Nephron progenitor cell (in vitro differentiated cells): ENCODE results near the gene DCTN1.

Experiments
- DNase-seq: peaks from one replicate; pipeline ENCODE4 v3.0.0; 2021
- H3K27ac Mint-ChIP-seq: 2 replicates; pipeline ENCODE4 v1.8.0; 2021; ENCODE audit warnings: mild to moderate bottlenecking, moderate library complexity, mixed read lengths
- H3K27me3 Mint-ChIP-seq: 2 replicates; pipeline ENCODE4 v1.8.0; 2021; ENCODE audit warnings: mild to moderate bottlenecking, low read depth, mixed read lengths; ENCODE audit not compliant: poor library complexity
- H3K36me3 Mint-ChIP-seq: 2 replicates; pipeline ENCODE4 v1.8.0; 2021; ENCODE audit warnings: low read depth, mixed read lengths
- H3K4me1 Mint-ChIP-seq: 2 replicates; pipeline ENCODE4 v1.8.0; 2021; ENCODE audit warnings: mixed read lengths
- H3K4me3 Mint-ChIP-seq: 2 replicates; pipeline ENCODE4 v1.8.0; 2021; ENCODE audit warnings: mild to moderate bottlenecking, moderate library complexity, mixed read lengths
- H3K9me3 Mint-ChIP-seq: 2 replicates; pipeline ENCODE4 v1.8.0; 2021; ENCODE audit warnings: mild to moderate bottlenecking, moderate library complexity, mixed read lengths
- CTCF ChIP-seq: fragments of 200-600 bp; sonication (generic); IDR thresholded peaks from 2 replicates; pipeline ENCODE4 v1.5.0; 2021; ENCODE audit warnings: antibody characterized with exemption

The DCTN1 gene

DNA sequence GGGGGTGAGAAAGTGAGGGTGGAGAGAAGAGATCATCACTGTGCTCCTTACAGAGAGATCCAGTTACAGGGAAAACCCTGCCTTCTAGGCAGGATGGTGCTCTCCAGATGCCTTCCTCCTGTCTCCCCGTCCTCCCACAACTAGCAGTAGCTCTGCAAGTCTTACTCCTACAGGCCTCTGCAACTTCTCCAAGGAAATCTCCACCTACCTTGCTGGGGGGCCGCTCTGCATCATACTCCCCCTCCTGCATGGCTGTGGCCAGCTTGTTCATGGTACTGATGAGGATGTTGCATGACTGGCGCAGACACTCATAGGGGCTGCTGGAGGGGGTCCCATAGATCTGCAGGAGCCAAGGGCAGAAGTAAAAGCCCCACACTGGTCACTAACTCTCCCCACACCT, 14.1 kb downstream of the DCTN1 start:
- Mint-ChIP-seq H3K9me3 (no peaks in the 10 kb centered on the region), H3K36me3 (peaks cover 85% of the 10 kb centered on the region), H3K27me3 (no peaks in the 10 kb centered on the region), H3K4me1 (peaks cover 21% of the 10 kb centered on the region), H3K4me3 (no peak overlapping the region), H3K27ac (peak overlapping the region; percentile 87)
- TF ChIP-seq CTCF, result no peak
- no peak for DNase-seq

GRCh38 chr2:74364533-74365505, 15.3 kb downstream of the DCTN1 start:
- Mint-ChIP-seq H3K36me3 (peaks cover 77% of the 10 kb centered on the region), H3K27ac (peak overlapping the region; percentile 73), H3K4me1 (peaks cover 21% of the 10 kb centered on the region), H3K9me3 (no peaks in the 10 kb centered on the region), H3K27me3 (no peaks in the 10 kb centered on the region), H3K4me3 (no peak overlapping the region)
- no peak for TF ChIP-seq CTCF
- DNase-seq, result no peak

DNA sequence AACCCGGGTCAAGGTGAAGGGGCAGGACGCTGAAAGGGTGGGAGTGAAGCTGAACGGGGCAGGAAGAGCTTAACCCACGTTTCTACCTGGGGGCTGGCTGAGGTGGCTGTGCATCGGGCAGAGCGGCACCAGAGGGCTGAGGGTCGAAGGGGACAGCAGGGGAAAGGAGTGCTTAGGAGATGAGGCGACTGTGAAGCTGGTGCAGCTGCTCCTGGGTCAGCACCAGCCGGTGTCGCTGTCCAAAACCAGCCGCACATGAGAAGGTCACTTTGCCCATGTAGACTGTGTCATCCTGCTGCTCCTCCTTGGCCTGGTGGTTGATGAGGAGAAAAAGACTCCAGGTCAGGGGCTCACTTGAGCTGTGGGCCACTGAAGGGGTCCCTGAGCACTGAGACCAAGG, 18.8 kb downstream of the DCTN1 start:
- Mint-ChIP-seq H3K4me1 (peaks cover 21% of the 10 kb centered on the region), H3K4me3 (no peak overlapping the region), H3K36me3 (peaks cover 68% of the 10 kb centered on the region), H3K9me3 (no peaks in the 10 kb centered on the region), H3K27ac (no peak overlapping the region), H3K27me3 (no peaks in the 10 kb centered on the region)
- DNase-seq, result no peak
- no peak for TF ChIP-seq CTCF

GRCh38 chr2:74357627-74358026, 22.5 kb downstream of the DCTN1 start:
- DNase-seq, result no peak
- Mint-ChIP-seq H3K4me1 (no peaks in the 10 kb centered on the region), H3K27ac (no peak overlapping the region), H3K36me3 (peaks cover 61% of the 10 kb centered on the region), H3K4me3 (no peak overlapping the region), H3K27me3 (no peaks in the 10 kb centered on the region), H3K9me3 (no peaks in the 10 kb centered on the region)
- no peak for TF ChIP-seq CTCF

GRCh38 chr2:74349889-74350288, 30.2 kb downstream of the DCTN1 start:
- Mint-ChIP-seq H3K9me3 (no peaks in the 10 kb centered on the region), H3K36me3 (peaks cover 10% of the 10 kb centered on the region), H3K4me1 (no peaks in the 10 kb centered on the region), H3K27me3 (peaks cover 7% of the 10 kb centered on the region), H3K4me3 (no peak overlapping the region), H3K27ac (no peak overlapping the region)
- no peak for DNase-seq
- no peak for TF ChIP-seq CTCF

DNA sequence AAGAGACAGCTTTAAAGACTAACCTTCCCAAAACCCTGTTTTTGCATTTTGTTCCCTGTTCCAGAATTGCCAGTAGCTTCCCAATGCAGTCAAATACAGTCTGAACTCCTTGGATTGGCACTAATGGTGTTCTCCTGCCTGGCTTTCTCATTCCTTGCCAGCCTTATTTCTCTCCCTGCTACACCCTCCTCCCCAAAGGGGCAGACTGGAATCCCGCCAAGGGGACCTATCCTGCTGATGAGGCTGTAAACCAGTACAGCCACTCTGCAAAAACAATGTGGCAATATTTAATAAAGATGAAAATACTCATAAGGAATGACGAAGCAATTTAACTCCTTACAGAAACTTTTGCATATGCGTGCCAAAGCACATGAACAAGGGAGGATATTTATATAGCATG, 32.4 kb downstream of the DCTN1 start:
- no peak overlapping the region for H3K4me3 Mint-ChIP-seq
- no peaks in the 10 kb centered on the region for H3K36me3 Mint-ChIP-seq
- no peak for DNase-seq
- no peak for TF ChIP-seq CTCF
- peaks cover 14% of the 10 kb centered on the region for H3K27me3 Mint-ChIP-seq
- no peaks in the 10 kb centered on the region for H3K9me3 Mint-ChIP-seq
- H3K4me1 Mint-ChIP-seq, result no peaks in the 10 kb centered on the region
- no peak overlapping the region for H3K27ac Mint-ChIP-seq
